ENCODE results near the gene SUN2.

SUN2 gene

GRCh38 chr22:38770257-38770949, 14.6 kb upstream of the SUN2 start:
- no peak overlapping the region for H3K4me3 ChIP-seq (ENCODE audit: low read depth, low read length)
- TF ChIP-seq CTCF (IDR thresholded peaks at IDR 0.05; ENCODE audit: low read depth, low read length, missing control alignments) = no peak
- no peak for DNase-seq (ENCODE audit: low read depth)

- DNase-seq (ENCODE audit: low read depth) = no peak
- H3K4me3 ChIP-seq (ENCODE audit: low read depth, low read length) = no peak overlapping the region
- TF ChIP-seq CTCF (IDR thresholded peaks at IDR 0.05; ENCODE audit: low read depth, low read length, missing control alignments) = no peak
Observed at GRCh38 chr22:38768036-38768435, 12.2 kb upstream of the SUN2 start.

- no peak for TF ChIP-seq CTCF (IDR thresholded peaks at IDR 0.05; ENCODE audit: low read depth, low read length, missing control alignments)
- no peak for DNase-seq (ENCODE audit: low read depth)
- no peak overlapping the region for H3K4me3 ChIP-seq (ENCODE audit: low read depth, low read length)
Observed at GRCh38 chr22:38767313-38767712, 11.5 kb upstream of the SUN2 start.

GRCh38 chr22:38766076-38766777, 10.4 kb upstream of the SUN2 start:
- DNase-seq (ENCODE audit: low read depth) = no peak
- no peak overlapping the region for H3K4me3 ChIP-seq (ENCODE audit: low read depth, low read length)

DNA sequence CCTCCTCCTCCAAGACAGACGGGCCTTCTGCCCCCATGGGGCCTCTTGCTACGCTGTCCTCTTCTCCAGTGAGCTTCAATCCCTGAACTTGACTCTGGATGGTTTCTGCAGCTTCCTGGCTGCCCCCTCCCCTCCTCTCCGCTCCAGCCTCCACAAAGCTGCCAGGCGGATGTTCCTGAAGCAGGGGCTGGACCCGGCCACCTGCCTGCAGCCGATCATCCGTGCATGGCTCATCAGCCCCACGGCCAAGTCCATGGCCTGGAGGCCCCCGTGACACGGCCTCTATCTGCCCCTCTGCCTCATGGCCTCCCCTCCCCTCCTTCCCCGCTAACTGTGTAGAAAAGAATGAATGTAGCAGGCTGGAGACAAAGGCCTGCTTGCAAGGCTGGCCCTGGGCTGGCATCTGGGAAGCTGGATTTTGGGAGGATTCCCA, 6.8 kb upstream of the SUN2 start:
- DNase-seq (ENCODE audit: low read depth) = no peak
- H3K4me3 ChIP-seq (ENCODE audit: low read depth, low read length) = no peak overlapping the region
- no peak for TF ChIP-seq CTCF (IDR thresholded peaks at IDR 0.05; ENCODE audit: low read depth, low read length, missing control alignments)

More at GRCh38 chr22:38766076-38766777, 10.4 kb upstream of the SUN2 start:
- peak; percentile 85 for TF ChIP-seq CTCF (IDR thresholded peaks at IDR 0.05; ENCODE audit: low read depth, low read length, missing control alignments)

DNA sequence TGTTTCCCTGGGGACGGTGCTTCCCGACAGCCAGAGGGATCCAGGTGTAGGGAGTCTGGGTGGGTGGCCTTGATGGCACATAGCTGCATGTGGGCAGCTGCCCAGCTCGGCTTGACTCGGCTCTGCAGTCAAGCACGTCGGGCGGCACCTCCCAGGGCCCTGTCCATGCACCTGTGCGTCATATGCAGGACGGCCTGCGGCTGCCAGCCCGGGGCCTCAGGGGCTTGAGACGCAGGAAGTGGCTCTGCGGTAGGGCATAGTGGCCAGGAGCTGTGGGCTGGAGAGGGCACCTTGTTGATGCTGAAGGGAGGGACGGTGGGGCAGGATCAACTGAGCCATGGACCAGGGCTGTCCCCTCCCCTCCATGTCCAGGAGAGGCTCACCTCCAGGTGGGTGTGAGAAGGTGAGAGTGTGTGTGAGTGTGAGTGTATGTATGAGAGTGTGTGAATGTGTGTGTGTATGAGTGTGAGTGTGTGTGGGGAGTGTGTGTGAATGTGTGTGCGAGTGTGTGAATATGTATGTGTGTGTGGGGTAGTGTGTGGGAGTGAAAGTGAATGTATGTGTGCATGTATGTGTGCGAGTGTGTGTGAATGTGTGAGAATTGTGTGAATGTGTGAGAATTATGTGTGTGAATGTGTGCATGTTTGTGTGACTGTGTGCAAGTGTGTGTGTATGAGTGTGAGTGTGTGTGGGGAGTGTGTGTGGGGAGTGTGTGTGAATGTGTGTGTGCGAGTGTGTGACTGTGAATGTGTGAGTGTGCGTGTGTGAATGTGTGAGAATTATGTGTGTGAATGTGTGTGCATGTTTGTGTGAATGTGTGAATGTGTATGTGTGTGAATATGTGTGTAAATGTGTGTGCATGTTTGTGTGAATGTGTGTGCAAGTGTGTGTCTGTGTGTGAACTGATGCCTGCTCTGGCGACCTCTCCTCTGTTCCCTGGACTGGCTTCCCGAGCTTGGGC, 5.7 kb upstream of the SUN2 start:
- TF ChIP-seq CTCF (IDR thresholded peaks at IDR 0.05; ENCODE audit: low read depth, low read length, missing control alignments) = no peak
- no peak for DNase-seq (ENCODE audit: low read depth)
- no peak overlapping the region for H3K4me3 ChIP-seq (ENCODE audit: low read depth, low read length)
